LNCaP clone FGC (cell line): Measurements from ENCODE around the gene SMIM7.

Experiments used
- DNase-seq: peaks from one replicate; pipeline ENCODE4 v3.0.0-alpha.2; 2011; ENCODE audit warnings: low read depth
- H3K4me3 ChIP-seq: 2 replicates; pipeline ENCODE4 v1.5.1; 2011; ENCODE audit warnings: mild to moderate bottlenecking, low read depth, low read length, control low read depth
- TF ChIP-seq, protein P1 (sequence below): IDR thresholded peaks from 2 replicates; pipeline ENCODE4 v1.5.1; 2012; ENCODE audit warnings: mild to moderate bottlenecking; ENCODE audit not compliant: control insufficient read depth, insufficient read depth; ENCODE audit errors: extremely low read depth

The SMIM7 gene

DNA sequence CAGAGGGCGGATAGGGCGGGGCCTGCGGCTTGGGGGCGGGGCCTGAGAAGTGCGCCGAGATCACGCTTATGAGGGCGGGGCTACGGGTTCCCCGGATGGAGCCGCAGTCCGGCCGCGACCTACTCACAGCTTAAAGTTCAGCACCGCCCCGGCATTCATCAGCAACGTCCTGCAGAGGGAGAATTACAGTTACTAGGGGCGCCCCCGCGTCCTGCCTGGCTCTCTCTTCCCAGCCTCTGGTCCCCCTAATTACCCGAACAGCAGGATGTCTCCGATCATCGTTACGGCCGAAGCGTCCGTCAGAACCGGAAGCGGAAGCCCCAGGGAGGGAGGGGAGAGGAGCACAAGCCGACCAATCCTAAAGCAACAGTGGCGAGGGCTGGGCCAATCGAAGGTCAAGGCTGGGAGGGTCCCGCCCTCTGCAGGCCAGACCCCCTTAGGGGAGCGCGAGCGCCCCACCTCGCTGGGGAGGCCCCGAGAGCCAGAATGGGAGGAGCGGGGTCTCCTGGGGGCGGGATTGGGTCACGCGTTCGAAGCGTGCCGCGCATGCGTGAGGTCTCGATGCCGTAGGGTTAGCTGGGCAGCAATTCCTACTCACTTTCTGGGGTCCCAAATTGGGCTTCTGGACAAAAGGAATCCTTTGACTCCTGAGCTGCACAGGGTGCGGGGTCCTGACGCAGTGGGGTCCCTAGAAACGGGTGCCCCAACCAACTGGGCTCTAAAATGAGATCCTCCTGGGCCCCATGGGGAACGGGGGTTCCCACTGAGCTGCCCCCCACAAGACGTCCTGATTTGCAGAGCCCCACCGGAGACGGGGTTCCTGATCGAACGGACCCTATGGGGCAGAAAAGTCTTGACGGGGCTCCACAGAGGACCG, at the start of gene SMIM7:
SMIM7 (minus strand) TSS at position 313 of the 877 bp plus-strand sequence; CDS start at position 279, 34 bp downstream.
- H3K4me3 ChIP-seq = peak within 1 kb of the TSS; percentile 80
- TF ChIP-seq, protein P1, sequence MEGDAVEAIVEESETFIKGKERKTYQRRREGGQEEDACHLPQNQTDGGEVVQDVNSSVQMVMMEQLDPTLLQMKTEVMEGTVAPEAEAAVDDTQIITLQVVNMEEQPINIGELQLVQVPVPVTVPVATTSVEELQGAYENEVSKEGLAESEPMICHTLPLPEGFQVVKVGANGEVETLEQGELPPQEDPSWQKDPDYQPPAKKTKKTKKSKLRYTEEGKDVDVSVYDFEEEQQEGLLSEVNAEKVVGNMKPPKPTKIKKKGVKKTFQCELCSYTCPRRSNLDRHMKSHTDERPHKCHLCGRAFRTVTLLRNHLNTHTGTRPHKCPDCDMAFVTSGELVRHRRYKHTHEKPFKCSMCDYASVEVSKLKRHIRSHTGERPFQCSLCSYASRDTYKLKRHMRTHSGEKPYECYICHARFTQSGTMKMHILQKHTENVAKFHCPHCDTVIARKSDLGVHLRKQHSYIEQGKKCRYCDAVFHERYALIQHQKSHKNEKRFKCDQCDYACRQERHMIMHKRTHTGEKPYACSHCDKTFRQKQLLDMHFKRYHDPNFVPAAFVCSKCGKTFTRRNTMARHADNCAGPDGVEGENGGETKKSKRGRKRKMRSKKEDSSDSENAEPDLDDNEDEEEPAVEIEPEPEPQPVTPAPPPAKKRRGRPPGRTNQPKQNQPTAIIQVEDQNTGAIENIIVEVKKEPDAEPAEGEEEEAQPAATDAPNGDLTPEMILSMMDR = peak; percentile 35; the same call in 1 of the 2 replicates

DNA sequence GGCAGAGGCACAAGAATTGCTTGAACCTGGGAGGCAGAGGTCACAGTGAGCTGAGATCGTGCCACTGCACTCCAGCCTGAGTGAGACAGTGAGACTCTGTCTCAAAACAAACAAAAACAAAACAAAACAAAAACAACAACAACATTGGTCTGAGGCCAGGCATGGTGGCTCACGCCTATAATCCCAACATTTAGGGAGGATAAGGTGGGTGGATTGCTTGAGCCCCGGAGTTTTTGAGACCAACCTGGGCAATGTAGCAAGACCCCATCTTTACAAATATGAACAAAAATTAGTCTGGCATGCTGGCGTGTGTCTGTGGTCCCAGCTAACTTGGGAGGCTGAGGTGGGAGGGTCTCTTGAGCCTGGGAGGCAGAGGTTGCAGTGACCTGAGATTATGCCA, 43.7 kb upstream of the SMIM7 start:
- no peak for DNase-seq
- no peak overlapping the region for H3K4me3 ChIP-seq
- TF ChIP-seq, protein P1 = no peak

More for the DNA sequence above, at the start of gene SMIM7:
- DNase-seq = peak; percentile 96

DNA sequence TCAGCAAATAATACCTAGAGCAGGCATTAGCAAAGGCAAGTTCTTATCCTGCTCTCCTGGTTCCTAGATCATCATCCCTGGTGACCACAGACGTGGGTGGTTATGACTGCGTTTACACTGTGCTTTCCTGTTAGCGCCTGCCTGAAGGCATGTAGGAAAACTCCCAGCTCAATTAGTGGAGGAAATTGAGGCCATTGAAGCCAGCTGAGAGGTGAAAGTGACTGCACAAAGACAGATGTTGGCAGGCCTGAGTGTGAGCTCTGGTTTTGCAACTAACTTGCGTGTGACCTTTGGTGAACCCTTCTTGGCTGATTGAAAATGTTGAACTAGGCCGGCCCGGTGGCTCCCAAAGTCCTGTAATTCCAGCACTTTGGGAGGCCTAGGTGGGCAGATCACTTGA, 42.2 kb upstream of the SMIM7 start:
- no peak for DNase-seq
- TF ChIP-seq, protein P1 = no peak
- no peak overlapping the region for H3K4me3 ChIP-seq

DNA sequence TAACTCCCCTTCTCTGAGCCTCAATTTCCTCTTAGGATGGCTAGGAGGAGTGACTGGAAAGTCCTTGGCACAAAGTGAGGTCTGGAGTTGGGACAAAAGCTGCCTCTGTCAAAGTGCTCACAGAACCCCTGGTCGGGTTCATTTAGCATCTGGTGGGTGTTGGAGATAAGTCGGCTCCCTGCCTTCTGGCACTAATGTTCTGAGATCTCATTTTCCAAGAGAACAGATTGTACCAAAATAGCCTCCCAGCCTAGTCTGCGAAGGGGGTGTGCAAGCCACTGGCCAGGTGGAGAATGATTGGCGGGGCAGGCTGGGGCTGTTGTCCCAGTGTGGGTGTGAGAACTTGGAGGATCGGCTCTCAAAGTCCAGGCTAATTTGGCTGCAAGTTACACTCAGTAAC, 39.0 kb upstream of the SMIM7 start:
- no peak for DNase-seq
- TF ChIP-seq, protein P1 = no peak

DNA sequence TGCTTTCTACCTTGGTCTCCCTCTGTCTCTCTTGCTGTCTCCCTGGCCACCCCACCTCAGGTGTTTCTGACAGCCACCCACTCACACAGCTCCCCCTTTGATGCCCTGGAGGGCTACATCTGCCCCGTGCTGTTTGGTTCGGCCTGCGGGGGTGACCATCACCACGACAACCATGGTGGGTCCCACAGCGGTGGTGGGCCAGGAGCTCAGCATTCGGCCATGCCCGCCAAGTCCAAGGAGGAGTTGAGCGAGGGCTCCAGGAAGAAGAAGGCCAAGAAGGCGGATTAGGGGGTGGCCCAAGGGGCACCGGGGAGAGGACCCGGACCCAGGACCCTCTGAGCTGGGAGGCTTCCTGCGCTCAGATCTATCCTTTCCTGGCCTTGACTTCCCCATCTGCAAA, 28.1 kb upstream of the SMIM7 start:
- no peak overlapping the region for H3K4me3 ChIP-seq
- TF ChIP-seq, protein P1 = no peak
- no peak for DNase-seq

More for the DNA sequence above, 39.0 kb upstream of the SMIM7 start:
- no peak overlapping the region for H3K4me3 ChIP-seq

DNA sequence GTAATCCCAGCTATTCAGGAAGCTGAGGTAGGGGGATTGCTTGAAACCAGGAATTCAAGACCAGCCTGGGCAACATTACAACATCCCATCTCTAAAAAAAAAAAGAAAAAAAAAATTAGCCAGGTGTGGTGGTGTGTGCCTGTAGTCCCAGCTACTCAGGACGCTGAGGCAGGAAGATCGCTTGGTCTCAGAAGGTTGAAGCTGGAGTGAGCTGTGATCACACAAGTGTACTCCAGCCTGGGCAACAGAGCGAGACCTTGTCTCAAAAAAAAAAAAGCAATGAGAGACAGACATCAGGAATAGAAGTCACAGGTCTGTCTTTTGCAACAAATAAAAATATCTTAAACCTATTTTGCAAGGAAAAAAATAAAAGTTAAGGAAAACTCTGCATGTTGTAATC, 24.3 kb upstream of the SMIM7 start:
- no peak for DNase-seq
- TF ChIP-seq, protein P1 = no peak
- H3K4me3 ChIP-seq = no peak overlapping the region
